Measurements from ENCODE around the gene XYLB.

XYLB gene

DNA sequence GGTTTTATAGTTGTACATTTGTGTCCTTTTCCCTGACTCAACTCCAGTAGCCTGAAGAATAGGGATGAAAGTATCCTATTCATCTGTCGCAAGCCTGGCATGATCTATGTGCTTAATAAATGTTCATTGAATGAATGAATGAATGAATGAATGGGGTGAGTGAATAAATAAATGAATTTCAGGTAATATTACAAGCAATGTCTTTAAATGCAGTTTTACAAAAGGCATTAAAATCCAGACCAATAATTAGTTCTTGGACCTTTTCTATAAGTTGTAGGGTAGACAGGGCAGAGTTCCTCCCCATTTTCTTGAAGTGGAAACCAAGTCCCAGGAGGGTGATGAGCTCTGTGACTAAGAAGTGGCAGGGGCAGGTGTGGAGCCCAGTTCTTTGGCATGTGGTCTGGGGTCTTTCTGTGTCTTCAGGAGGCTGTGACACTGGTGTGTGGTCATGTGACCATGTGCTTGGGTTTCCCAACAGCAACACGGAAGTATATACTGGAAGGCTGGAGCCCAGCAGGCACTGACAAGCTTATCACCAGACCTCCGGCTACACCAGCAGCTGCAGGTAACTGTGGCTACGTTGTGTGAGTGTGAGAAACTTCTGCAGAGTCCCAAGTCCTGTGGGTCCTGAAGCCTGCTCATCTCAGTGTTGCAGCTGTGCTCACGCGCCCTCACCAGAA is 18.3 kb downstream of the XYLB start:
- no peak for DNase-seq

DNA sequence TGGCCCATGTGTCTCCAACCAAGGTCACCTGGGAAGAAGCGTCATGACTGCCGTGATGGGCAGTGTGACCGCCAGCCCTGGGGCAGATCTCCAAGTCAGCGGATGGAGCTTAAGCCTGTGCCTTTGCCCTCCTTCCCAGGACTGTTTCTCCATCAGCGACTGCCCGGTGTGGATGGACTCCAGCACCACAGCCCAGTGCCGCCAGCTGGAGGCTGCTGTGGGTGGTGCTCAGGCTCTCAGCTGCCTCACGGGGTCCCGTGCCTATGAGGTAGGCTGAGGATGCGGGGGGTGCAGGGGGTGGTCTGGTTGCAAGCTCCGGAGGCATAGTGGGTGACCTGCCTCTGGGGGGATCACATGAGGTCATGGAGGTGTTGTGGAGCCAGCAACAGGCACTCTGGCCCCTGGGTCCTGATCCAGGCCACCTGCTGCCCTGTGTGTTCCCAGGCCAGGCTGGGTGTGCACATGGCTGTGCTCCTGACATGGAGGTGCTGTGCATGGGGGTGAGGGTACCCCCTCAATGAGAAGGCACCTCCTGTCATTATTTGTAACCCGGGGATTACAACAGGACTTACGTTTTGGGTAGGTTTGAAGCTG is 19.0 kb downstream of the XYLB start:
- DNase-seq, result no peak

DNA sequence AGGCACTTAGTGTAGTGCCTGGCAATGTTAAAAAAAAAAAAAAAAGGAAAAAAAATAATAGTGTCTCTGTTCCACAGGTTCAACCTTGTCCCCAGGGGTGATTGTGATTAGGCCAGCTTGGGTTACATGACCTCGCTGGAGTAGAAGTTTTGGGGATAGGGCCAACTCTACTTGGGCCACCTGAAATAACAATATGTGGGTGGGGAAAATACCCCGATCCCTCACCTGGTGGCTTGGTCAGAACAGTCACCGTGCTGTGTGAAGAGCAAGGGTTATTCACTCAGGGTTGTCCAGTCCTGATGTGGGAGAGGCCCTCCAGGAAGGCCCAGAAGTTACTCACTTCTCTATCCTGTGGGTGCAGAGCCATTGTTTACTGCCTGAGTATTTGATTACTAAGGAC is 19.5 kb downstream of the XYLB start:
- DNase-seq, result no peak

DNA sequence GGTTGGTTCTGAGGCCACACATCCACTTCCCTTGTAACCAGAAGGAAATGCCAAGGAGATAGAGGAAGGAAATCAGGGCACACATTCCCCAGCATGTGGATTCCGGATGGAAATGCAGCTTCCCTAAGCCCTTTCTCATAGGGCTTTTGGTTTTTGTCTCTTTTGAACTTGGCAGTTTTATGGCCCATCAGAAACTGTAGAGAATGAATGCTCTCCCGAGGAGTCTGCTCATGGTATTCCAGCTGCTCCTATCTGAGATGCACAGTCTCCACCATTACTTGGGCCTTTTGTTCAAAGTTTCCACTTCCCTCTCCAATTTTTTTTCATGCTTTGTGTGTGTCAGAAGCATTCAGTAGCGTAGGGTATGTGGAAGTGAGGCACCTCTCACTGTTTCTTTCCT is 21.2 kb downstream of the XYLB start:
- no peak for DNase-seq

DNA sequence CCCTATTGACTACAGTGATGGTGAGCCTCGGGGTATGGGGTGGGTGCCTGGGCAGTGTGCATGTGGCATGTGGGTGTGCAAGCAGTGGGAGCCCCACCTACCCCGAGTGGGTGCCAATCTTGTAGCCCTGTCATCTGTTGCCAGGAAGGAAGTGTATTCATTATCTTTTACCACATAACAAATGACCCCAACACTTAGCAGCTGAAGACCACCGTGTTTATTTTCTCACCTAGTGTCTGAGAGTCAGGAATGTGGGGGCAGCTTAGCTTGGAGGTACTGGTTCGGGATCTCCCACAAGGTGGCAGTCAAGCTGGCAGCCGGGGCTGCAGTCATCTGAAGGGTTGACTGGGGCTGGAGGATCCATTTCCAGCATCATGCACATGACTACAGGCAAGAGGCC is 21.7 kb downstream of the XYLB start:
- DNase-seq, result no peak

DNA sequence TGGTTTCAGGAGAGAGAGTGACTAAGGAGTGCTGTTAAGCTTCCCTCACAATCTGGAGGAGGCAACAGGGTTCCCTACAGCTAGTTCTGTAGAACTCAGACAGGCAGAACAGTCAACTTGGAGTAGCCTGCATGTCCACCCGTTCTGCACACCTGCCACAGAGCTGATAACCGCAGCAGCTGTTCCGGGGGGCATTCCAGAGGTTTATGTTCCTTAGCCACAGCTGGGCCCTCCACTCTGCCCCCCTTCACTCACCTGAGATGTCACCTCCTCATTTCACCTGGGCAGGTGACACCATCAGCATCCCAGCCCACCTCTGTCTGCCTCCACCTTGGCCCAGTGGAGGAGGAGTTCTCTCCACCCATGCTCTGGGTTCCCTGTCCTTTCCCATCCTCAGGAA is 22.6 kb downstream of the XYLB start:
- DNase-seq, result no peak

DNA sequence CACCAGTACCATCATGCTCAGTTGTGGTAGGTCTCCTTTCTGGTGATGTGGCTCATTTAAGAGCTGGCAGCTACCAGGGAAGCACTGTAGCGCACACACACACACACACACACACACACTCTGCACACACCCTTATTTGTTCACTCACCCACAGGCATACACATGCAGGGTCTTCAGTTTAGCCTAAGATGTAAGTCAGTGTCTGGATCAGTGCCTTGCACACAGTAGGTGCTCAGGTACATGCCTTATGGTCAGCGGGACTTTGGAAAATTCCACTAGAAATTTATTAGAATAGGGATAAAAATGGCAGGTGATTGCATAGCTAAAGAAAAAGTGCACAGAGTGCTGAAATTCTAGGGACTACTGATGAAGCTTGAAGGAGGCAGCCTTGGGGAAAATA is 23.6 kb downstream of the XYLB start:
- DNase-seq, result no peak

DNA sequence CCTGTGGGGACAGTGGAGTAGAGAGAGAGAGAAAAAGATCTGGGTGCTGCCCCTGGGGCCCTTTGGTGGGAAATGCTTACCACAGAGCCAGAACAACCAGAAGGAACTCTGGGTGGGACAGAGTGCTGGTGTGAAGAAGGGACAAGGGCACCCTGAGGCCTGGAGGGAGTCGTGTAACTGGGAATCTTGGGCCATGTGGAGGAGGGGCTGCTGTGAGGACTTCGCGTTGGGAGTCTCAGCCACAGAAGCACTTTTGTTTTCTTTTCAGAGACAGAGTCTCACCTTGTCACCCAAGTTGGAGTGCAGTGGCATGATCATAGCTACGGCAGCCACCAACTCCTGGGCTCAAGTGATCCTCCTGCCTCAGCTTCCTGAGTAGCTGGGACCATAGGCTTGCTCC is 24.3 kb downstream of the XYLB start:
- DNase-seq, result no peak

DNA sequence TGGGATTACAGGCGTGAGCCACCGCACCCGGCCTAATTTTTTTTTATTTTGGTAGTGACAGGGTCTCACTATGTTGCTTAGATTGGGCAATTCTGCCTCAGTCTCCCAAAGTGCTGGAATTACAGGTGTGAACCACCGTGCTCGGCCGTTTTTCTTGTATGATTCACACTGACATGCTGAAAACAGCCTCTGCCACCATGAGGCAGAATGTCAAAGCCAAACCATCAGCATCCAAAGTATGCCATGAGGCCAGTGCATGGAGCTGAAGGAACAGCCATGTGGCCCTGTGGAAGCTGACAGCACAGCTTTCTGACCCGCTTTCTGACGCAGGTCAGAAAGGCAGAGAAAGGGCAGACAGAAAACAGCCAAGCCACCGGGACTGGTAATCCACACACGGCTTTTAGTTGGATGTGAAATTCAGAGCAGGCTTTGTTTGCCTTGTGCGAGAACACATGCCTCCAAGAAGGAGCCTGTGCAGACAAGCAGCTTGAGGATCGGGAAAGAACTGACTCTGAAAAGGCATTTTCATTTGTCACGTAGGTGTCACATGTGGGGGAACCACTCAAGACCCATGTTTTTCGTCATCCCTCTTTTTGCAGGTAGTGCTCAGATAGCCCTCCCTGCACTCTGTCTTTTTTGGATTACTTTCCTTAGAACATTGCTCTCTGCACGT is 25.1 kb downstream of the XYLB start:
- no peak for DNase-seq

DNA sequence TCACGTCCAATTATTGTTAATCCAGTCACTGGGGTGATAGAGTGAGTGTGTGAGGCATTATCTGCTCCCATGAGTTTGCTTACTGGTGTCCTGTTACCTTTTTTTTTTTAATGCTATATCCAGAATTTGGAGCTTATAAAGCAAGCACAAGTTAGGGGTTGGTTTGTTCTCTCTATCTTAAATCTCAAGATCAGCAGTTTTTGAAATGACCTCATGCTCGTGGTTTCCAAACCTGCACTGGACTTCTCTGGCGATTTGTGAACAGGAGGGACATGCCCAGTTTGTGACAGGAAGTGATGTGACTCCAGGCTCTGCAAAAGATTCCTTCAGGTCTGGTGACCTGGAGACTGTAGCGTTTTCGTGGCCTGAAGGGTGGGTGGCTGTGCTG is 25.6 kb downstream of the XYLB start:
- DNase-seq, result no peak

DNA sequence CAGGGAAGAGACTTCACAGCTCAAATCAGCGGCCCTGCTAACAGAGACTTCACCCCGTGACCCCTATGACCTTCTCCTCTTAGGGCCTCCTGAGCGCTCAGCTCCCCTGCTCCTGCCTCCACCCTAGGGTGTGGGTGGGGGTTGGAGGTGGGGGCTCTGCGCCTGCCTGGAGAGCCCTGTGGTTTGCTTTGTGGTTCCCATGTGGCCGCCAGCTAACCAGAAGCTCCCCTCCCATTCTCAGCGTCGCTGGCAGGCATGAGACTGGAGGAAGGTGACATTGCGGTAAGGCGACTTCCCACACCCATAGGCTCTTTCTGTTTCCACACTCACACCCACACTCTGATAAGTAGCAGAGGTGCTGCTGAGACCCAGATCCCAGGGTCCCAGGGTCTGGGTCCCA is 27.6 kb downstream of the XYLB start:
- DNase-seq, result no peak

DNA sequence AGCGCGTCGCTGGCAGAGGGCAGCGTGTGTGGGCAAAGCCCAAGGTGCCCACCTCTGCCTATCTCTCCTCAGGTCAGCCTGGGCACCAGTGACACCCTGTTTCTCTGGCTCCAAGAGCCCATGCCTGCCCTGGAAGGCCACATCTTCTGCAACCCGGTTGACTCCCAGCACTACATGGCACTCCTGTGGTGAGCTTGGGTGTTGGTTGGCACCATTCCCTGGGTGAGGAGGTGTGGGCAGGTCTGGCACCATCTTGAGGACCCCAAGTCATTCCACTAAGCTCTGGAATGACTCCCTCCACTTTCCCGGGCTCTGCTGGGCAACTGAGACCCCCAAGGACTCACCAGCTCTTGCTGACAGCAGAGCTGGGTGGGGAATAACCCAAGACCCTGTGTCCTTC is 28.5 kb downstream of the XYLB start:
- DNase-seq, result no peak

DNA sequence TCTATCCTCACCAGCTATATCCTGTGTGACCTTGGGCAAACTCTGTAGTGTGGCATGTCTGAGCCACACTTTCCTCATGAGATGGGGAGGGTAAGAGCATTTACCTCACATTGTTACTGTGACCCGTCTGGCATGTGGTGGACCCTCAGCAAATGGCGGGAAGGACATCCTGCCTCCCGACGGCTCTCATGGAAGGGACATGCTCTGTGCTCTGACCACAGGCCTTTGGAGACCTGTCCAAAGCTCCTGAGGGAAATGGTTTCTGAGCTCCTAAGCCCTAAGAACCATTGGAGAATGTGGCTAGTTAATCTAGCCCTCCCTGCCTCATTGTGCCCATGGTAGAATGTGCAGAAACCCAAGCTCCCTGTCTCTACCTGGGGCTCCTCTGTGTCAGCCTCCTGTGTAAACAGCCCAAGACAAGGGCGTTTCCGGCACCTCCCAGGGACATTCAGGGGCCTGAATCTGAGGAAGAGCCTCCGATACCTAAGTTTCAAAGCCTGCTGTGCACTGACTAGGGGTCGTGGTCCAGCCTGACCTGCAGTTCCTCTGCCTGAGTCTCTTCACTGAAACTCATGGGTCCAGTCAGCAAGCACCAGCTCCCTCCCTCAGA is 29.0 kb downstream of the XYLB start:
- no peak for DNase-seq

DNA sequence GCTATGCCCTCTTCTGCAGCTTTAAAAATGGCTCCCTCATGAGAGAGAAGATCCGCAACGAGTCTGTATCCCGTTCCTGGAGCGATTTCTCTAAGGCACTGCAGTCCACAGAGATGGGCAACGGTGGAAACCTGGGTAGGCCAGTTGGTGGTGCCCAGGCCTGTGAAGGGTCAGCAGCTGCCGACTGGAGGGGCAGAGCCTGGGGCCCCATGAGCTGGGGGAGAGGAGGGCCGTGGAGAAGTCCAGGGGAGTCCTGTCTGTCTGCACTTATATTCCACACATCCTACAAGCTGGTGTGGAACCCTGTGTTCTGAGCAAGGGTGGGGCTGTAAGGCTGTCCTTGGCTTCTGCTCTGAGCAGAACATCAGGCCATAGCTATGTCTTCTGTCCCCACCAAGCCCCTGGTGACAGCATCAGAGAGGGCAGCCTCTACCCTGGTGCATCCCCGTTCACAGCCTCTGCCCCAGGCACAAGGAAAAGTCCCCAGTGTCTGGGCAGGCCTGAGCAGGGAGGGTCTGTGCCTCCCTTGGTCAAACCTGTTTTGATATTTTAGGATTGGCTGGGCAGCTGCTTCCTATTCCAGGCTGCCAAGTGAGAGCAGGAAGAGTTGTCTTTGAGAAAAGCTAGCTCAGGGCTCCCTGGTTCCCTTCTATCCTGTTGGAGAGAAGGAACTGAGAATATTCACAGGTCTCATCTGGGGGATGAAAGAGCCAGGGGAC is 29.7 kb downstream of the XYLB start:
- DNase-seq, result no peak

DNA sequence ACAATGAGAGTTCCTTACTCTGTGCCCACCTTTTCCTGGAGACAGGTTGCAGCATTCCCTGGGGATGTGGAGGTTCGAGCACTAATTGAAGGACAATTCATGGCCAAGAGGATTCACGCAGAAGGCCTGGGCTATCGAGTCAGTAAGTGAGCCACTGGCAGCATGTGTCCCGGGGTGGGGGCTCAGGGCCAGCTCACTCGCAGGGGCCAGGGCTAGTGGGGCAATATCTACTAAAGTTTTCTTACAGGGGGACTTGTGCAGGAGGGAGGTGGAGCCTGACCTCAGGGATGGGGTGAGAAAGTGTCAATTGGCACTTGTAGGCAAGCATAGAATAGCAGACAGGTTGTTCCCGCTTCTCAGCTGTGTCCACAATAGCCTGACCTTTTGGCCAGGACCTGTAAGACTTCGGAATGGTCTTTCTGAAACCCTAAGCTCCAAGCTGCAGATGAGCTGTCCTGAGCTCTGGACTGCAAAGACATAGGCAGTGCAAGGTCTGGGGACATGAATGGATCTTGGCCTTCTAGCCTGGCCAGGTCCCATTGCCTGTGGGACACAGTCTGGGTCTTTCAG is 32.7 kb downstream of the XYLB start:
- no peak for DNase-seq

DNA sequence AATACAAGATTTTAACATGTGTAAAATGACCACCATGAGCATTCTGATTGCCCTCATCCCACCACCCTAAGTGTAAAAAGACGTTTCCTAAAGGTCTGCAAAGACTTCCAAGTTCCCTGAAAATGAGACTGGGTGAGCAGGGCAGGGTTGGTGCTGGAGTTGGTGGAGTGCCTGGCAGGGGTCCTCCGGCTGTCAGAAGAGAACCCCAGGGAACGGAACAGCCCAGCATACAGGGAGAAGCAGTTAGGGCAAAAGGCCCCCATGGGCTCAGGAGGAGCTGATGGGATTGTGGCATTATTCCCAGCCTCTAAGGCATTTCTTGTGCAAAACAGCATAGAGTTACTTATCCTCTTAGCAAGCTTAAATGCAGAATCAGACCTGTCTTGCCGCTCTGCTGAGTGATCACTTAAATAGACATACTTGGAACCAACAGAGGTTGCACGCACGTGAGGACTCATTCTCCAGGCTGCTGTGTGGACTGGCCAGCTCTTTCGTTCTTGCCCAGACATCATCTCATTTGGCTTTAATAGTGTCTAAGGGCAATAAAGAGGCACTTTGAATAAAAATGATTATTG is 36.0 kb downstream of the XYLB start:
- DNase-seq, result no peak

DNA sequence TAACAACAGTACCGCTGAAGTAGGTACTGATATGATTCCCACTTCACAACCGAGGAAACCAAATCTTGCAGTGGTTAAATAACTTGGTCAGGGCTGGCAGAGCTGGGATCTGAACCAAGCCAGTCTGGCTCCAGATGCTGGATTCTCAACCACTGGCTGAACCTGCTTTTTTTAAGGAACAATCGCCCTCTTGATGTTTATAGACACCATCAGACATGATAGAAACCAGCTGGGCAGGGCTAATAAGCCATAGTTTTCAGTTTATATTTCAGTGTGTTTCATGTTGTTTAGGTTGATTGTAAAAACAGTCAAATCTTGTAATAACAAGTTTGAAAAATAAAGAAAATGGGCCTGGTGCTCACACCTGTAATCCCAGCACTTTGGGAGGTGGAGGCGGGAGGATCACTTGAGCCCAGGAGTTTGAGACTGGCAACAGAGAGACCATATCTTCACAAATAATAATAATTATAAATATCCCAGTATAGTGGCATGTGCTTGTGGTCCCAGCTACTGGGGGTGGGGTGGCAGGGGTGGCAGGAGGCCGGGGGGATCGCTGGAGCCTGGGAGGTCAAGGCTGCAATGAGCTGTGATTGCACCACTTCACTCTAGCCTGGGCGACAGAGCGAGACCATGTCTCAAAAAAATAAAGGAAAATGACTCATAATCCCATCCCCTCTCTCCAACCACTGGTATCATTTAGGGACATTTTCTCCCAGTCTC is 36.7 kb downstream of the XYLB start:
- DNase-seq, result no peak

DNA sequence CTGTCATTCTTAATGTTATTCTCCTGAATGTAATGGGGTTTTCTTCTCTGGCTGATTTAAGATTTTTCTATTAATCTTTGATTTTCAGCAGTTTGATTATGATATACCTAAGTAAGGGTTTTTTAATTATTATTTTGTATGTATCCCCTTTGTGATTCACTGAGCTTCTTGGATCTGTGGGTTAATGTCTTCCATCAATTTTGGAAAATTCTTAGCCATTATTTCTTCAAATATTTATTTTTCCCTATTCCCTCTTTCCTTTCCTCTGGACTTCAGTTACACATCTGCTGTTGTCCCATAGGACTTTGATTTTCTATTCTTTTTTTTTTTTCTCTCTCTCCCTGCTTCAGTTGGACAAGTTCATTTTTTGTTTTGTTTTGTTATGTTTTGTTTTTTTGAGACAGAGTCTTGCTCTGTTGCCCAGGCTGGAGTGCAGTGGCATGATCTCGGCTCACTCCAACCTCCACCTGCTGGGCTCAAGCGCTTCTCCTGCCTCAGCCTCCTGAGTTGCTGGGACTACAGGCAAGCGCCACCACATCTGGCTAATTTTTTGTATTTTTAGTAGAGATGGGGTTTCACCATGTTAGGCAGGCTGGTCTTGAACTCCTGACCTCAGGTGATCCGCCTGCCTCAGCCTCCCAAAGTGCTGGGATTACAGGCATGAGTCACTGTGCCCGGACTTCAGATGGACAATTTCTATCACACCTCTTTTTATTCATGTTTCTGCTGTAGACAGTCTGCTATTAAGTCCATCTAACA is 40.6 kb downstream of the XYLB start:
- no peak for DNase-seq

DNA sequence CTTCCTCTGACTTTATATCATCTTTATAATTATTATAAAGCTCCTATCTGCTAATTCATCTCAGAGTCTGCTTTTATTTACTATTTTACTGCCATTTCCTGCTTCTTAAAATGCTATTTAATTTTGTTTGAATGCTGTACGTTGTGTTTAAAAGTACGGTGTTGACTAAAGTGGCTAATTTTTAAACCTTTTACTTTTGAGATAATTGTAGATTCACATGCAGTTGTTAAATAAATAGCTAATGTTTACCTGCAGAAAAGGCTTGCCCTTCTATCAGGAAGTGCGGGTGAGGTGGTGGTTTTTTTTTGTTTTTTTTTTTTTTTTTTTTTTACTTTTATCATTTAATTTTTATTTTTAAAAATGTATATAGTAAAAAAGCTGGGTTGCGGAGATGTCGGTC is 41.3 kb downstream of the XYLB start:
- DNase-seq, result no peak

DNA sequence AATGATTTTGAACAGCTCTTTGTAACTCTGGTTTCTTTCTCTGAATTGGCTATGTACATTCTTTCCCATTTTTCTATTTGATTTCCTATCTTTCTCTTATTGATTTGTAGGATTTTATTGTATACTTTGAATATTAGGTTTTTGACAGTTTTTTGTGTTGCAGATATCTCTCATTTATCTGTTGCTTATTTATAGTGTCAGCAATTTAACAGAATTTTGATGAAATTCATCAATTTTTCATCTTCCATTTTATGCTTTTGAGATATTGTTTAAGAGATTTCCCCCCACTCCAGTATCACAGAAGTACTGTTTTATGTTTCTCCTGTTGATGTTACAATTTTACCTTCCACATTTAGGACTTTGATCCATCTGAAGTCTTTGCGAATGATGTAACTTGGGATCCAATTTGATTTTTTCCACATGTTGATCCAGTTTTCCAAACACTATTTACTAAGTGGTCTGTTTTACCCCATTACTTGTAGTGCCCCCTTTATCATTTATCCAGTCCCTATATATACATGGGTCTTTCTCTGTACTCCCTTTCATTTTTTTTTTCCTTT is 46.1 kb downstream of the XYLB start:
- no peak for DNase-seq

DNA sequence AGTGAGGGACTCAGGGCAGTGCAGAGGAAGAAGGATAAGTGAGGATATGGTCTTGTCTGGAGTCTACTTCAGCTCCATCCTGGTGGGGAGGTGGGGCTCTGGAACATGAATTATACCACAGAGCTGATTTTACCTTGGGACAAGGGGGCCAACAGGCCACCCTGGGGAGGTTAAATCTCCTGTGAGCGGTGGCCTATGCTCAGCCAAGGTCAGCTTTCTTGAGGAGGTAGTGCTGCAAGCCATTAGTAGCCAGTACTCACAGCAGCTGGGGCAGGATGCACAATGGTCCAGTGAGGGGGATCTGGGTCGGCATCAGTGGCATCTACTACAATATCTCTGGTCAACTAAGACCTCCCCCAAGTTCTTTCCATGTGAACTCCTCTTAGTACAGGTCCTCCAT is 49.7 kb downstream of the XYLB start:
- no peak for DNase-seq

All from C1 segment of cervical spinal cord (tissue), 14 donors.